PC-3 (cell line): ENCODE results near the gene CRYBA1. TPM values are rescaled to one million over a fixed set of nuclear protein-coding genes. Genes with fewer than 3 reads are reported as not detected.

Source experiments
- ATAC-seq: fragments of 200-7000 bp; cut with Tn5 transposase; 2 replicates; pipeline ENCODE4 v1.9.1; 2020; ENCODE audit warnings: mild to moderate bottlenecking, moderate library complexity
- BruUV-seq: library from RNA; stranded (reverse); fragments of 400-500 nt; replicated peaks from 2 replicates; lab custom pipeline; 2021; lab: Mats Ljungman, UMichigan
- CTCF ChIA-PET: fragments of 300-600 bp; sonication (Branson Sonifier 250); formaldehyde crosslinking; loops from one replicate; lab custom pipeline; 2022; ENCODE audit warnings: antibody characterized with exemption; lab: Charles Lee
- POLR2A ChIA-PET: fragments of 300-600 bp; sonication (Branson Sonifier 250); formaldehyde crosslinking; loops from one replicate; lab custom pipeline; 2022; ENCODE audit warnings: antibody characterized with exemption; ENCODE audit not compliant: unreplicated experiment; lab: Charles Lee
- DNase-seq: peaks from one replicate; pipeline ENCODE4 v3.0.0-alpha.2; 2015
- H2AFZ ChIP-seq: fragments of 300-600 bp; sonication (generic); 2 replicates; pipeline ENCODE4 v1.6.0; 2016; ENCODE audit warnings: antibody characterized with exemption, low read length
- H3F3A ChIP-seq: fragments of 300-600 bp; sonication (generic); one replicate; pipeline ENCODE4 v1.6.0; 2017; ENCODE audit warnings: antibody characterized with exemption, low read length, control low read depth, mild to moderate bottlenecking; ENCODE audit not compliant: unreplicated experiment
- H3K27ac ChIP-seq: fragments of 300-600 bp; sonication (generic); 2 replicates; pipeline ENCODE4 v1.5.1; 2016; ENCODE audit warnings: mild to moderate bottlenecking, low read length
- H3K27me3 ChIP-seq: fragments of 300-600 bp; sonication (generic); 2 replicates; pipeline ENCODE4 v1.6.1; 2016; ENCODE audit warnings: low read length, mixed read lengths
- H3K36me3 ChIP-seq: fragments of 300-600 bp; sonication (generic); 2 replicates; pipeline ENCODE4 v1.6.1; 2016; ENCODE audit warnings: low read depth, mixed run types, low read length, mixed read lengths
- H3K4me1 ChIP-seq: fragments of 300-600 bp; sonication (generic); 2 replicates; pipeline ENCODE4 v1.5.1; 2016; ENCODE audit warnings: low read length; ENCODE audit not compliant: insufficient read depth
- H3K4me2 ChIP-seq: fragments of 300-600 bp; sonication (generic); 2 replicates; pipeline ENCODE4 v1.6.0; 2016; ENCODE audit warnings: low read length
- H3K4me3 ChIP-seq: fragments of 300-600 bp; sonication (generic); 2 replicates; pipeline ENCODE4 v1.5.1; 2016; ENCODE audit warnings: mild to moderate bottlenecking, low read length, mixed read lengths
- H3K79me2 ChIP-seq: fragments of 300-600 bp; sonication (generic); 2 replicates; pipeline ENCODE4 v1.6.1; 2017; ENCODE audit warnings: low read length, mixed read lengths
- H3K9ac ChIP-seq: fragments of 300-600 bp; sonication (generic); 2 replicates; pipeline ENCODE4 v1.6.0; 2016; ENCODE audit warnings: mild to moderate bottlenecking, low read length
- H3K9me2 ChIP-seq: fragments of 300-600 bp; sonication (generic); replicated peaks from 2 replicates; pipeline ENCODE4 v1.6.1; 2016; ENCODE audit warnings: mixed run types, low read length, mixed read lengths
- H3K9me3 ChIP-seq: fragments of 300-600 bp; sonication (generic); 2 replicates; pipeline ENCODE4 v1.6.1; 2016; ENCODE audit warnings: low read length, mixed read lengths
- H4K20me1 ChIP-seq: fragments of 300-600 bp; sonication (generic); 2 replicates; pipeline ENCODE4 v1.6.1; 2016; ENCODE audit warnings: low read length, mixed read lengths
- CTCF ChIP-seq: fragments of 300-600 bp; sonication (generic); conservative IDR thresholded peaks from 2 replicates; pipeline ENCODE4 v1.5.1; 2017; ENCODE audit warnings: antibody characterized with exemption, low read depth, mild to moderate bottlenecking, low read length
- EZH2 ChIP-seq: fragments of 300-600 bp; sonication (generic); IDR thresholded peaks from one replicate; pipeline ENCODE4 v1.6.1; 2017; ENCODE audit warnings: antibody characterized with exemption, mild to moderate bottlenecking, low read length; ENCODE audit not compliant: unreplicated experiment
- EZH2phosphoT487 ChIP-seq: fragments of 300-600 bp; sonication (generic); IDR thresholded peaks from 2 replicates; pipeline ENCODE4 v1.6.1; 2018; ENCODE audit warnings: mild to moderate bottlenecking, antibody characterized with exemption, low read length, borderline replicate concordance
- intact Hi-C: fragments of 100-400 bp; cut with micrococcal nuclease; formaldehyde crosslinking; loops from 2 replicates; pipeline ENCODE4 v1.9.0; 2023
- total RNA-seq: library from RNA; depleted of rRNA; stranded (reverse); fragments of >200 nt; gene quantifications from 2 replicates; pipeline ENCODE4 v1.2.3, GENCODE V29; 2014; rRNA removed

The CRYBA1 gene
- total RNA-seq, 1 experiment from 2014 or later = not detected

GRCh38 chr17:29303386-29303785, 56.7 kb downstream of the CRYBA1 start:
- CTCF ChIA-PET = no interaction called here

More at GRCh38 chr17:29303386-29303785, 56.7 kb downstream of the CRYBA1 start:
- H3K9me2 ChIP-seq = no peaks in the 10 kb centered on the region
- no peak overlapping the region for H3K4me2 ChIP-seq
- no peak overlapping the region for H3K27ac ChIP-seq
- no peaks in the 10 kb centered on the region for H4K20me1 ChIP-seq
- no peaks in the 10 kb centered on the region for H3F3A ChIP-seq
- H2AFZ ChIP-seq = no peak overlapping the region
- intact Hi-C loops = no loop called here
- no peaks in the 10 kb centered on the region for H3K27me3 ChIP-seq
- BruUV-seq = no TSS peak
- ATAC-seq = no peak
- H3K79me2 ChIP-seq = no peaks in the 10 kb centered on the region
- no peak for DNase-seq
- TF ChIP-seq EZH2 (no peak), CTCF (no peak), EZH2phosphoT487 (no peak)
- no peak overlapping the region for H3K9ac ChIP-seq
- no peak overlapping the region for H3K4me3 ChIP-seq
- no peaks in the 10 kb centered on the region for H3K9me3 ChIP-seq
- no peaks in the 10 kb centered on the region for H3K4me1 ChIP-seq
- H3K36me3 ChIP-seq = no peaks in the 10 kb centered on the region
- POLR2A ChIA-PET = interaction anchor here (0.6 kb wide), 1 partner anchor 27 kb away, joined by 4 read pairs; no protein-coding TSS in a partner anchor

Other genes starting within 250 kb of the CRYBA1 start
- not detected in 2 replicates for gene SEZ6, start 240.8 kb upstream of the CRYBA1 start, total RNA-seq
- gene PIPOX, start 203.7 kb upstream of the CRYBA1 start, total RNA-seq = 0.87 and 1.5 TPM in 2 replicates
- 28.0 and 36.1 TPM in 2 replicates for gene MYO18A, start 66.5 kb upstream of the CRYBA1 start, total RNA-seq
- 16.1 and 22.6 TPM in 2 replicates for gene NUFIP2, start 47.3 kb downstream of the CRYBA1 start, total RNA-seq
- gene TAOK1, start 143.5 kb downstream of the CRYBA1 start, total RNA-seq = 17.3 and 21.3 TPM in 2 replicates